ENCODE measurements around the gene MCTP1. TPM values are rescaled to one million over a fixed set of nuclear protein-coding genes. Genes with fewer than 3 reads are reported as not detected.

Gene MCTP1
- total RNA-seq, 4 donors from 2014 or later: 11.2 to 43.6 (median 16.8) TPM

DNA sequence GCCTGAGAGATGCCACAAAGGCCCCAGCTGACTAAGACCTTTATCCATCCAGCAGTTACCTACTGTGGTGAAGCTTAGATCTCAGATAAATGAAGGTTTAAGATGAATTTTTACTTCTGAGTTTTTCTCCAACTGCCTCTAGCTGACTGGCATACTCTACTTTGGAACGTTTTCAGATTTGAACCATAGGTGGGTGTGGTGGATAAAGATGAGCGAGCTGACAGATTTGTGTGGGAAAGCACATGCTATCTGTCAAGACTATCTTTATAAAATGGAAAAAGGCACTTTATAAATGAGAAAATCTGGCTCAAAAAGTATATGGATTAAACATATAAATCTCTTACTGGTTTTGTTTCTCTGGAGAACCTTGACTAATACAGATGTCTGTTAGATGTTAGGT lies 160.8 kb downstream of the MCTP1 start:
- Histone ChIP-seq H3K4me3 (no peak overlapping the region), H3K36me3 (no peaks in the 10 kb centered on the region), H3K27ac (replicated peaks in 1 of 4) (no peak overlapping the region), H3K4me1 (no peaks in the 10 kb centered on the region), H3K9me3 (no peaks in the 10 kb centered on the region), H3K27me3 (no peaks in the 10 kb centered on the region)
- intact Hi-C loops (cut with DNase I): no loop called here
- no peak for DNase-seq (ENCODE audit: extremely low spot score)
- TF ChIP-seq, protein P1, sequence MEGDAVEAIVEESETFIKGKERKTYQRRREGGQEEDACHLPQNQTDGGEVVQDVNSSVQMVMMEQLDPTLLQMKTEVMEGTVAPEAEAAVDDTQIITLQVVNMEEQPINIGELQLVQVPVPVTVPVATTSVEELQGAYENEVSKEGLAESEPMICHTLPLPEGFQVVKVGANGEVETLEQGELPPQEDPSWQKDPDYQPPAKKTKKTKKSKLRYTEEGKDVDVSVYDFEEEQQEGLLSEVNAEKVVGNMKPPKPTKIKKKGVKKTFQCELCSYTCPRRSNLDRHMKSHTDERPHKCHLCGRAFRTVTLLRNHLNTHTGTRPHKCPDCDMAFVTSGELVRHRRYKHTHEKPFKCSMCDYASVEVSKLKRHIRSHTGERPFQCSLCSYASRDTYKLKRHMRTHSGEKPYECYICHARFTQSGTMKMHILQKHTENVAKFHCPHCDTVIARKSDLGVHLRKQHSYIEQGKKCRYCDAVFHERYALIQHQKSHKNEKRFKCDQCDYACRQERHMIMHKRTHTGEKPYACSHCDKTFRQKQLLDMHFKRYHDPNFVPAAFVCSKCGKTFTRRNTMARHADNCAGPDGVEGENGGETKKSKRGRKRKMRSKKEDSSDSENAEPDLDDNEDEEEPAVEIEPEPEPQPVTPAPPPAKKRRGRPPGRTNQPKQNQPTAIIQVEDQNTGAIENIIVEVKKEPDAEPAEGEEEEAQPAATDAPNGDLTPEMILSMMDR (IDR thresholded peaks at IDR 0.05): no peak
- 88% methylated on average over 2 of the region's 2 CpGs for WGBS

DNA sequence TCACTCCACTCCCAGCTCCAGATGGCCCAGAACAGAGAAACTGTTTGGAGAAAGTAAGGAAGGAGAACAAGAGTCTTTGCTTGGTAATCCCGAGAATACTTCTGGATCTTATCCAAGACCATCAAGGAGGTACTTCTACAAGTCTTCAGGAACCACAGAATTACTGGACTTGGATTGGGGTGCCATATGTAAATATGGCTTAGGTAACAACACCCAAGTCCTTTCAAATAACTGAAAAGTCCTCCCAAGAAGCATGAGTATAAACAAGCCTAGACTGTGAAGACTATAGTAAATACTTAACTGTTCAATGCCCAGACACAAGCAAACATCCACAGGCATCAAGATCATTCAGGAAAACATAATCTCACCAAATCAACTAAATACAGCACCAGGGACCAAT lies 170.0 kb downstream of the MCTP1 start:
- no peak for DNase-seq (ENCODE audit: extremely low spot score)
- Histone ChIP-seq H3K4me3 (no peak overlapping the region), H3K4me1 (no peaks in the 10 kb centered on the region), H3K27ac (replicated peaks in 1 of 4) (no peak overlapping the region), H3K27me3 (no peaks in the 10 kb centered on the region), H3K36me3 (no peaks in the 10 kb centered on the region), H3K9me3 (peaks cover 0 to 7% (median 2%) of the 10 kb centered on the region in 4 donors)
- TF ChIP-seq POLR2AphosphoS5 (IDR thresholded peaks at IDR 0.05) (no peak), EP300 (IDR thresholded peaks at IDR 0.05) (no peak), POLR2A (IDR thresholded peaks at IDR 0.05; ENCODE audit: low read depth) (no peak)
- TF ChIP-seq, protein P1 (IDR thresholded peaks at IDR 0.05): no peak
- WGBS: 91% methylated on average over 1 of the region's 1 CpG
- intact Hi-C loops (cut with DNase I): no loop called here

DNA sequence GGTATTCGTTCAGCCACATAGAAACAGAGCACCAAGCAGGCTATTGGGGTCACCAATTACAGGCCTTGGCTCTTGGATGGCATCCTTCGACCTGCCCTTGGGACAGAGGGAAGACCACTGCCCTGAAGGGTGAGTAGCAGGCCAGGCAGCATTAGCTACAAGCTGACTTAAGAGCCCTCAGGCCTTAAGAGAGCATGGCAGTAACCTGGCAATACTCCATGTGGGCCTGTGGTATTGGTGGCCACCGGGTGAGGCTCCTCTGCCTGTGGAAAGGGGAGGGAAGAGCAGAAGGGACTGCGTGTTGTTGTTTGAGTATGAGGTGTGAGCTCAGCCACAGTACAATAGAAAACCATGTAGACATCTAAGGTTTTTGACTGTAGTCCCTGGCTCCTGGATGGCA lies 170.6 kb downstream of the MCTP1 start:
- Histone ChIP-seq H3K9me3 (peaks cover 0 to 7% (median 2%) of the 10 kb centered on the region in 4 donors), H3K4me1 (no peaks in the 10 kb centered on the region), H3K4me3 (no peak overlapping the region), H3K36me3 (no peaks in the 10 kb centered on the region), H3K27ac (replicated peaks in 1 of 4) (no peak overlapping the region), H3K27me3 (no peaks in the 10 kb centered on the region)
- no peak for DNase-seq (ENCODE audit: extremely low spot score)
- intact Hi-C loops (cut with DNase I): no loop called here
- 90% methylated on average over 3 of the region's 4 CpGs for WGBS
- TF ChIP-seq, protein P1 (IDR thresholded peaks at IDR 0.05): no peak
- TF ChIP-seq EP300 (IDR thresholded peaks at IDR 0.05) (no peak), POLR2A (IDR thresholded peaks at IDR 0.05; ENCODE audit: low read depth) (no peak), POLR2AphosphoS5 (IDR thresholded peaks at IDR 0.05) (no peak)

DNA sequence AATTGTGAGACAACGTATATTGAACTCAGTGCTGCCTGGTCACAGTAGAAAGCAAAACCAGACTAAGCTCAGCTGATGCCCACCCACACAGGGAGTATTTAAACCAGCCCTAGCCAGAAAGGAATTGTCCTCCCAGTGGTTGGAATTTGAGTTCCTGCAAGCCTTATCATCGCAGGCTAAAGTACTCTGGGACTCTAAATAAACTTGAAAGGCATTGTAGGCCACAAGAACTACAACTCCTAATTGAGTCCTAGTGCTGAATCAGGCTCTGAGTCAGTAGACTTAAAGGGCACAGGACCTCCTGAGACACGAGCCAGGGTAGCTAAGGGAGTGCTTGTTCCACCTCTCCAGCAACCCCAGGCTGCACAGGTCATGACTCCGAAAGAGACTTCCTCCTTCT lies 171.4 kb downstream of the MCTP1 start:
- intact Hi-C loops (cut with DNase I): no loop called here
- no peak overlapping the region for H3K4me3 ChIP-seq
- TF ChIP-seq, protein P1 (IDR thresholded peaks at IDR 0.05): no peak
- TF ChIP-seq EP300 (IDR thresholded peaks at IDR 0.05): no peak
- TF ChIP-seq POLR2A (IDR thresholded peaks at IDR 0.05; ENCODE audit: low read depth): no peak
- TF ChIP-seq POLR2AphosphoS5 (IDR thresholded peaks at IDR 0.05): no peak
- no peaks in the 10 kb centered on the region for H3K4me1 ChIP-seq
- WGBS: 63% methylated on average over 4 of the region's 4 CpGs
- no peak overlapping the region for H3K27ac ChIP-seq (replicated peaks in 1 of 4)
- DNase-seq (ENCODE audit: extremely low spot score): no peak
- H3K36me3 ChIP-seq: no peaks in the 10 kb centered on the region
- peaks cover 0 to 7% (median under 1%) of the 10 kb centered on the region in 4 donors for H3K9me3 ChIP-seq
- H3K27me3 ChIP-seq: no peaks in the 10 kb centered on the region

DNA sequence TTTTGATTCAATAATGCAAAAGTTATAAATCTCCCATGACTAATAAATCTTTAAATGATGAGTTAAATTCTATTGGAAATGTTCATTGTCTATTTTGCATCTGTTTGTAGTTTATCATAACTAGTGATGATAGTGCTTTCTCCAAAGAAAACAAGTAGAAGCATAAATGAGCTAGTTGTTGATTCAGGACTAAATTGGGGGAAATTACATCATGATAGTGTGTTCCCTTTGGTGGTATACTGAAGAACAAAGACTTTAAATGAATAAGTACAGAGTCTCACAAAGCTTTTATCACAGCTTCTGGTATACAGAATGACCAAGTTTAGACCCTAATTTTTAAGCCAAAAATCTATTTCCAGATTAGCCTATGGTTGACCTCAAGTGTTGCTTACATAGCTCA lies 173.8 kb downstream of the MCTP1 start:
- Histone ChIP-seq H3K4me1 (no peaks in the 10 kb centered on the region), H3K9me3 (peaks cover 0 to 7% (median 0%) of the 10 kb centered on the region in 4 donors), H3K4me3 (no peak overlapping the region), H3K27me3 (no peaks in the 10 kb centered on the region), H3K36me3 (no peaks in the 10 kb centered on the region), H3K27ac (replicated peaks in 1 of 4) (no peak overlapping the region)
- TF ChIP-seq EP300 (IDR thresholded peaks at IDR 0.05) (no peak), POLR2AphosphoS5 (IDR thresholded peaks at IDR 0.05) (no peak), POLR2A (IDR thresholded peaks at IDR 0.05; ENCODE audit: low read depth) (no peak)
- TF ChIP-seq, protein P1 (IDR thresholded peaks at IDR 0.05): no peak
- intact Hi-C loops (cut with DNase I): no loop called here
- DNase-seq (ENCODE audit: extremely low spot score): no peak

Data from esophagus muscularis mucosa (tissue), 4 donors.